ENCODE results near the gene SCN10A.

Gene SCN10A

GRCh38 chr3:38658841-38659240 lies 157.2 kb downstream of the SCN10A start:
- no peak for DNase-seq (ENCODE audit: low read depth, low spot score)

GRCh38 chr3:38657369-38657768 lies 158.6 kb downstream of the SCN10A start:
- DNase-seq (ENCODE audit: low read depth, low spot score), result no peak
- no peak overlapping the region for H3K27ac ChIP-seq

More at GRCh38 chr3:38658841-38659240, 157.2 kb downstream of the SCN10A start:
- H3K27ac ChIP-seq, result no peak overlapping the region

DNA sequence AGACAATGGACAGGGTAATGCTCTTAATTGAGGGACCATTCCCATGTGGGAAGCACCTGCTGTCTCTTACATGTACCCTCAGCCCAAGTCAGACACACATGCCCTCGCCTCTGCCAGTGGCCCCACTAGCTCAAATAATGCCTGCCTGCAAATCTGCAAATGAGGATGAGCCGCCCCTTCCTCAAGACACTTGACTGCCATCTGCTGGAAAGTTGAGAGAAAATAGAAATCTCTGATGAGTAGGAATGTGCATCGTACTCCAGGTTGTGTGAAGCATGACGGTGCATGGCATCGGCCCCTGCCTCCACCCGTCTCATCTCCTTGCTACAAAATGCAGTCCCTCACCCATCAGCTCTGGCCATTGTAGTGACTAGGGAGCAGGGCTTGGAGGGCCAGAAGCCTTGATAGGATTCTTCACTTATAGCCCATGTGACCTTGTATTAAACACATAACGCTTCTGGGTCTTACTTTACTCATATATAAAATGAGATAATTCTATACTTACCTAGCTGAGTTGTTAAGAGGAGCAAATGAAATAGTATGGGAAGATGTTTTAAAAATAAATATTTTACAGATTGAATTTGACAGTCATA lies 160.2 kb downstream of the SCN10A start:
- H3K27ac ChIP-seq, result no peak overlapping the region
- DNase-seq (ENCODE audit: low read depth, low spot score), result no peak

DNA sequence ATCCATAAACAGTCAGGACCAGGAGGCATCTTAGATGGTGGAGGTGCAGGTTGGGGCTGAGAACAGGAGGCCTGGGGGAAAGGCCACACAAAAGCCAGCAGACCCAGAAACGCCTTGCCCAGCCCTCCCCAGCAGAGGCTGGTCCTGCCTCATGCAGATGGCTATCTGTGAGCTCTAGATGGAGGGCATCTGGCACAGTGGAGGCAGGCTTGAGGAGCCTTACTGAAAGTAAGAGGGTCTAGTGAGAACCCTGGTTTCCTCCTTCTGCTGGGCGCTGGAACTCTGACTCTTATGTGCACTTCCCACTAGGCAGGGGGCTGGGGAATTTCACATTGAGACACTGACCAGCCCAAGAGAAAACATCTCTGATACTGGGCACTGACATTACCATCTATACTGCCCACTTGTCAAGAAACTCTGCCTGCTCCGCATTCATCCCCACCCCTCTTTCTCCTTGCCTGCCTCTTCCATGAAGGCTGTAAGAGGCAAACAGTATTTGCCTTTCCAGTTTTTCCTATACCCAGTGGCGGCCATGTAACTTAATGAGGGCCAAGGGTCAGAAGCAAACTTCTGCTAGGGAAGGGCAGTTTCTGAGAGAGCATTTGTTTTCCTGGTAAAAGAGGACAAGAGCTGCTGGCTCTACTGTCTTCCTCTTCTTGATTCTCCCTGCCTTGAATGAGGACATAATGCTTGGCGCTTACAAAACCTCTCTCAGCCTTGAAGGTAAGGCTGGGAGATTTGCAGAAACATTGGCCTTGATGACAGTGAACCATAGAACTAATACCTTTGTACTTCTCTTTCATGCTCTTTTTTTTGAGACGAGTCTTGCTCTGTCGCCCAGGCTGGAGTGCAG lies 162.1 kb downstream of the SCN10A start:
- H3K27ac ChIP-seq, result no peak overlapping the region
- no peak for DNase-seq (ENCODE audit: low read depth, low spot score)

- DNase-seq (ENCODE audit: low read depth, low spot score), result no peak
- H3K27ac ChIP-seq, result no peak overlapping the region
Measured at GRCh38 chr3:38652934-38653333, 163.1 kb downstream of the SCN10A start.

GRCh38 chr3:38651153-38651789 lies 164.7 kb downstream of the SCN10A start:
- DNase-seq (ENCODE audit: low read depth, low spot score), result no peak
- no peak overlapping the region for H3K27ac ChIP-seq

DNA sequence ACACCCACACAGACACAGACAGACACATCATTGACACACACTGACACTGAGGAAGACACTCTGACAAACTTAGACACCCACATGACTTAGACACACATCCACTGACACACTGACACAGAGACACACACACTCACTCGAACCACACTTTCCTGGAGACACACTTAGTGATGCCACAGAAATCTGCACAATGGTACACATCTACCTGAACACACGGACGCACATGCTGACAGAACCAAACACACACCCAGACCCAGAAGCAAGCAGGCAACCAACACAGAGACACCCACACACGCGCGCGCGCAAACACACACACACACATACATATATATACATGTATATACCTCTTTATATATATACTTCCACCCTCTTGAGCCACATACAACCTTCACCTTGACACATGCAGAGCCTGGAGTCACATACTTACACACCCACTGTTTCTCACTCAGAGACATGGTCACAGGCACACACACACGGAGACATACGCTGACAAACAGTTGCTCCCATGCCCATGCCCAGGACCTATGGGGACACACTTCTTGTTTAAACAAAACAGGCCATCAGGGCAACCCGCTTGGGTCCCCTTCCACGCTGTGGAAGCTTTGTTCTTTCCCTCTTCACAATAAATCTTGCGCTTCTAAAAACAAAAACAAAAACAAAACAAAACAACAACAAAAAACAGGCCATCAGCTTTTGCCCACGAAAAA lies 165.6 kb downstream of the SCN10A start:
- no peak for DNase-seq (ENCODE audit: low read depth, low spot score)
- no peak overlapping the region for H3K27ac ChIP-seq

GRCh38 chr3:38649500-38650247 lies 166.3 kb downstream of the SCN10A start, which contains the start of gene SCN5A:
TSS of gene SCN5A (minus strand) at chr3:38649687. CDS start at chr3:38633307, 16,380 bp downstream.
- no peak for DNase-seq (ENCODE audit: low read depth, low spot score)
- no peak within 1 kb of the TSS for H3K27ac ChIP-seq

GRCh38 chr3:38648659-38649499 lies 167.1 kb downstream of the SCN10A start:
- DNase-seq (ENCODE audit: low read depth, low spot score), result no peak
- H3K27ac ChIP-seq, result no peak overlapping the region

DNA sequence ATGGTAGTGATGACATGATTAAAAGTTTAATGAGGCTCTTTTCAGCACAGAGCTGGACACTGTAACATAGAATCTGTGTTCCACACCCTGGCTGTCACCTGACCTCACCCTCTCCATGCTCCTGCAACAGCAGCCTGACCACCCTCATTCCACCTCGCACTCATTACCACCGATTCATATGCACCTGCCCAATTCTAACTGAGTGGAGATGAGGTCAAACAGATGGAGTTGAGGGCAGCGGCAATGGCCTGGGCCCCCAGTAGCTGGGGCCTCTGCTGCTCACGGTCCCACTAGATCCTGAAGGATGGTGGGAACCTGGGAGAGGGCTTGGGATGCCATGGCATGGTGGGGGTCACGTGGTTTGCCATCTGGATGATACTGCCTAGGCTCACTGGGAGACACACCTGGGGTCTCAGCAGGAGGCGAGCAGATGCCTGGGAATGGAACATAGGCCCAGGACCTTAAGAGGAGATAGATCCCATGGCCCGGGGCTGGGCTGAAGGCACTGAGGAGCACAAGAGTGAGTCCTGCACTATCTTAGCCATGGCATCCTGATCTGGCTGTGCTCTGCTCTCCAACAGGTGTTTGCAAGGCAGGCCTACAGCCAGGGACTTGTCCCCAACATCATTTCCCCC lies 167.9 kb downstream of the SCN10A start:
- no peak overlapping the region for H3K27ac ChIP-seq
- DNase-seq (ENCODE audit: low read depth, low spot score), result no peak

DNA sequence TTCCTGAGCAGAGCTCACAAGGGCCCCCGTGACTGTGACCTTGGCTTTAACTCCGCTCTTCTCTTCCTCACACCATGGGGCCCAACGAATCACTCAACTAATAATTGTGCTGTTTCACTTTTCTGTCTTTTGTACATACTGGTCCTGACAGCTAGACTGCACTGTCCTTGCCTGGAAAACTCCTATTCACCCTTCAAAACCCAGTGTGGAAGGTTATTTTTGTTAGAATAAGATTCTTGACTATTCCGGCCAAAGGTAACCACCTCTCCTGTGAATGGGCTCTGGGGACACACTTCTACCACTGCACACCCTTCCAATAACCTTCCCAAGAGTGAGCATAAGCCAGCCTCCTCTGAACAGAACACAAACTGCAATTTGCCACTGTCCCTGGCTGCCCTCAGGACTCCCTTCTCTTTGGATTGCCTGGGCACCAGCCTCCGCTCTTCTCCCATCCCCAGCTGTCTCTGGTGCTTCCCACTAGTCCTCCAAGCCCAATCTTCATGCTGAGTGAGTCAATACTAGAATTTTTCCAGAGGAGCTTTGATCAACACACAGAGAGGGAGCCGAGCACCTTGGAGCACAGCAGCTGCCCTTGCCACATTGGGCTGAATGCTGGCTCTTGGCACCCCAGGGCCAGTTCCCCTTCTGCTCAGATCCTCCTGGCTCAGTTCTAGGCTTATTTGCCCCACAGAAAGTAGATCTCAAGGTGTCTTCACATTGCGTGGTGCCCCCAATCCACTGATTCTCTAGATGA lies 168.6 kb downstream of the SCN10A start:
- DNase-seq (ENCODE audit: low read depth, low spot score), result no peak
- H3K27ac ChIP-seq, result no peak overlapping the region

Data from epithelial cell of prostate (primary cell).